Activated T-helper 17 cell treated with anti-CD3 and anti-CD28 coated beads, Interleukin-2, amount 50 U/mL, for 72 hours (primary cell): ENCODE results near the gene TBC1D26. TPM values are rescaled to one million over a fixed set of nuclear protein-coding genes. Genes with fewer than 3 reads are reported as not detected.
"Not testable (repeated sequence)": the region's sequence is repeated elsewhere in the genome, so short reads cannot be mapped to it uniquely, and the experiment has no call there.

Source experiments
- ATAC-seq: fragments of 150-1000 bp; cut with Tn5 transposase; replicated peaks from 2 replicates; pipeline ENCODE4 v1.10.0; 2021; ENCODE audit warnings: mild to moderate bottlenecking, moderate library complexity
- H3K27ac Mint-ChIP-seq: one replicate; pipeline ENCODE4 v1.8.0; 2022; ENCODE audit warnings: mixed read lengths
- H3K27me3 Mint-ChIP-seq: one replicate; pipeline ENCODE4 v1.8.0; 2022; ENCODE audit warnings: mixed read lengths
- H3K36me3 Mint-ChIP-seq: one replicate; pipeline ENCODE4 v1.8.0; 2022; ENCODE audit warnings: low read depth, mild to moderate bottlenecking, mixed read lengths
- H3K4me1 Mint-ChIP-seq: one replicate; pipeline ENCODE4 v1.8.0; 2022; ENCODE audit warnings: mixed read lengths
- H3K4me3 Mint-ChIP-seq: one replicate; pipeline ENCODE4 v1.8.0; 2022; ENCODE audit warnings: mild to moderate bottlenecking, mixed read lengths
- H3K9me3 Mint-ChIP-seq: one replicate; pipeline ENCODE4 v1.8.0; 2022; ENCODE audit warnings: mixed read lengths
- total RNA-seq, 2 donors: library from RNA; stranded (reverse); gene quantifications; one replicate each; pipeline ENCODE4 v1.2.3, GENCODE V29; 2022

TBC1D26 gene
- total RNA-seq = 1 to 10 TPM in 1 of 2 donors, not detected in 1; 1.5 TPM

- not testable (repeated sequence) for H3K27me3 Mint-ChIP-seq, H3K36me3 Mint-ChIP-seq, H3K9me3 Mint-ChIP-seq, ATAC-seq, H3K4me1 Mint-ChIP-seq, H3K4me3 Mint-ChIP-seq, H3K27ac Mint-ChIP-seq
Observed at GRCh38 chr17:15731900-15732299, at the start of gene TBC1D26. Gene TBC1D26 (plus strand): TSS chr17:15732283. CDS start chr17:15735349, 3,066 bp downstream.

- Mint-ChIP-seq H3K4me1 (peaks cover 15% of the 10 kb centered on the region), H3K27ac (peak overlapping the region; percentile 15), H3K4me3 (peak overlapping the region; percentile 96)
- not testable (repeated sequence) for H3K27me3 Mint-ChIP-seq, H3K9me3 Mint-ChIP-seq, H3K36me3 Mint-ChIP-seq
- ATAC-seq = peak; percentile 21
Observed at GRCh38 chr17:15683135-15683534, 48.9 kb upstream of the TBC1D26 start.

- Mint-ChIP-seq H3K27ac (peak within 1 kb of the TSS; percentile 86), H3K4me3 (peak within 1 kb of the TSS; percentile 96), H3K4me1 (peaks cover 15% of the 10 kb centered on the region)
- not testable (repeated sequence) for H3K27me3 Mint-ChIP-seq, H3K36me3 Mint-ChIP-seq, H3K9me3 Mint-ChIP-seq
- ATAC-seq = peak; percentile 94
Observed at GRCh38 chr17:15683824-15684478, 48.1 kb upstream of the TBC1D26 start, which contains the start of gene TRIM16. Gene TRIM16 (minus strand): TSS chr17:15684311. CDS start chr17:15651609, 32,702 bp downstream.

- not testable (repeated sequence) for H3K9me3 Mint-ChIP-seq, H3K27me3 Mint-ChIP-seq, ATAC-seq, H3K27ac Mint-ChIP-seq, H3K4me3 Mint-ChIP-seq, H3K36me3 Mint-ChIP-seq
- H3K4me1 Mint-ChIP-seq = peaks cover 15% of the 10 kb centered on the region
Observed at GRCh38 chr17:15687494-15687893, 44.6 kb upstream of the TBC1D26 start.

- Mint-ChIP-seq H3K27ac (peak overlapping the region; percentile 96), H3K4me3 (peak overlapping the region; percentile 96), H3K36me3 (peaks cover 27% of the 10 kb centered on the region)
- H3K27me3 Mint-ChIP-seq, H3K9me3 Mint-ChIP-seq, H3K4me1 Mint-ChIP-seq: not testable (repeated sequence)
- peak; percentile 13 for ATAC-seq
Observed at GRCh38 chr17:15698967-15699366, 33.1 kb upstream of the TBC1D26 start.

GRCh38 chr17:15699413-15699924 lies 32.6 kb upstream of the TBC1D26 start, which contains the start of gene ZNF286A:
Gene ZNF286A (plus strand): TSS chr17:15699752. CDS start chr17:15700330, 578 bp downstream.
- ATAC-seq = peak; percentile 98
- not testable (repeated sequence) for H3K9me3 Mint-ChIP-seq, H3K4me1 Mint-ChIP-seq, H3K27me3 Mint-ChIP-seq
- Mint-ChIP-seq H3K27ac (peak within 1 kb of the TSS; percentile 96), H3K36me3 (peaks cover 28% of the 10 kb centered on the region), H3K4me3 (peak within 1 kb of the TSS; percentile 96)

- Mint-ChIP-seq H3K27ac (peak overlapping the region; percentile 96), H3K36me3 (peaks cover 32% of the 10 kb centered on the region), H3K4me3 (peak overlapping the region; percentile 96)
- not testable (repeated sequence) for H3K9me3 Mint-ChIP-seq, H3K4me1 Mint-ChIP-seq, H3K27me3 Mint-ChIP-seq
- peak; percentile 3 for ATAC-seq
Observed at GRCh38 chr17:15699937-15700336, 32.1 kb upstream of the TBC1D26 start.

- not testable (repeated sequence) for ATAC-seq, H3K4me1 Mint-ChIP-seq, H3K27me3 Mint-ChIP-seq, H3K9me3 Mint-ChIP-seq, H3K27ac Mint-ChIP-seq, H3K4me3 Mint-ChIP-seq
- H3K36me3 Mint-ChIP-seq = peaks cover 75% of the 10 kb centered on the region
Observed at GRCh38 chr17:15704239-15704638, 27.8 kb upstream of the TBC1D26 start.

- H3K4me1 Mint-ChIP-seq, H3K27ac Mint-ChIP-seq, H3K4me3 Mint-ChIP-seq, ATAC-seq, H3K27me3 Mint-ChIP-seq: not testable (repeated sequence)
- peaks cover 12% of the 10 kb centered on the region for H3K9me3 Mint-ChIP-seq
- peaks cover 81% of the 10 kb centered on the region for H3K36me3 Mint-ChIP-seq
Observed at GRCh38 chr17:15704813-15705212, 27.3 kb upstream of the TBC1D26 start.

GRCh38 chr17:15708879-15709278 lies 23.2 kb upstream of the TBC1D26 start:
- Mint-ChIP-seq H3K9me3 (peaks cover 17% of the 10 kb centered on the region), H3K36me3 (peaks cover 84% of the 10 kb centered on the region)
- ATAC-seq, H3K27ac Mint-ChIP-seq, H3K4me3 Mint-ChIP-seq, H3K27me3 Mint-ChIP-seq, H3K4me1 Mint-ChIP-seq: not testable (repeated sequence)

GRCh38 chr17:15716601-15717563 lies 15.2 kb upstream of the TBC1D26 start:
- not testable (repeated sequence) for H3K4me1 Mint-ChIP-seq, H3K27ac Mint-ChIP-seq, H3K27me3 Mint-ChIP-seq, ATAC-seq, H3K4me3 Mint-ChIP-seq
- peaks cover 37% of the 10 kb centered on the region for H3K36me3 Mint-ChIP-seq
- peaks cover 18% of the 10 kb centered on the region for H3K9me3 Mint-ChIP-seq

- not testable (repeated sequence) for H3K27me3 Mint-ChIP-seq, H3K36me3 Mint-ChIP-seq, H3K27ac Mint-ChIP-seq, H3K9me3 Mint-ChIP-seq, ATAC-seq, H3K4me1 Mint-ChIP-seq, H3K4me3 Mint-ChIP-seq
Observed at GRCh38 chr17:15730535-15730934, 1.5 kb upstream of the TBC1D26 start.

- not testable (repeated sequence) for H3K27me3 Mint-ChIP-seq, H3K27ac Mint-ChIP-seq, H3K9me3 Mint-ChIP-seq, H3K36me3 Mint-ChIP-seq, ATAC-seq, H3K4me1 Mint-ChIP-seq, H3K4me3 Mint-ChIP-seq
Observed at GRCh38 chr17:15733174-15733789, 1.2 kb downstream of the TBC1D26 start.

- not testable (repeated sequence) for H3K9me3 Mint-ChIP-seq, ATAC-seq, H3K27me3 Mint-ChIP-seq, H3K27ac Mint-ChIP-seq, H3K36me3 Mint-ChIP-seq, H3K4me1 Mint-ChIP-seq, H3K4me3 Mint-ChIP-seq
Observed at GRCh38 chr17:15736578-15736977, 4.5 kb downstream of the TBC1D26 start.
